CD4-positive, alpha-beta T cell treated with Interleukin-2 at 100 ng/mL for 4 hours (primary cell): ENCODE data around the gene CAP1.

Source experiments
- DNase-seq: peaks from one replicate; pipeline ENCODE4 v3.0.0-alpha.2; 2020; ENCODE audit warnings: low spot score

Gene CAP1

GRCh38 chr1:40096977-40097782, 56.7 kb downstream of the CAP1 start, which contains the start of gene PPT1:
Gene PPT1, minus strand, starts transcription at chr1:40097252. Its CDS starts 14 bp downstream, at chr1:40097238.
- peak; percentile 77 for DNase-seq

GRCh38 chr1:40102038-40102437, 61.5 kb downstream of the CAP1 start:
- no peak for DNase-seq

GRCh38 chr1:40102896-40103295, 62.4 kb downstream of the CAP1 start:
- DNase-seq = no peak

- no peak for DNase-seq
Measured at GRCh38 chr1:40105028-40105427, 64.5 kb downstream of the CAP1 start.

- no peak for DNase-seq
Measured at GRCh38 chr1:40107290-40107959, 66.9 kb downstream of the CAP1 start.

GRCh38 chr1:40110389-40110788, 69.9 kb downstream of the CAP1 start:
- DNase-seq = no peak

- no peak for DNase-seq
Measured at GRCh38 chr1:40114400-40114799, 73.9 kb downstream of the CAP1 start.

- no peak for DNase-seq
Measured at GRCh38 chr1:40120128-40120527, 79.6 kb downstream of the CAP1 start.
